BLaER1 (cell line): ENCODE measurements around the gene PALB2.

Experiments used
- H3K27ac ChIP-seq: shearing (Covaris generic); formaldehyde crosslinking; 2 replicates; pipeline ENCODE4 v1.8.1; 2022
- H3K27me3 ChIP-seq: shearing (Covaris generic); formaldehyde crosslinking; 2 replicates; pipeline ENCODE4 v1.8.1; 2022
- H3K36me3 ChIP-seq: shearing (Covaris generic); formaldehyde crosslinking; 2 replicates; pipeline ENCODE4 v1.8.1; 2022
- H3K4me1 ChIP-seq: shearing (Covaris generic); formaldehyde crosslinking; 2 replicates; pipeline ENCODE4 v1.8.1; 2022
- H3K4me2 ChIP-seq: shearing (Covaris generic); formaldehyde crosslinking; 2 replicates; pipeline ENCODE4 v1.8.1; 2022
- H3K4me3 ChIP-seq: shearing (Covaris generic); formaldehyde crosslinking; 2 replicates; pipeline ENCODE4 v1.8.1; 2022
- H3K9ac ChIP-seq: shearing (Covaris generic); formaldehyde crosslinking; 2 replicates; pipeline ENCODE4 v1.8.1; 2022
- H3K9me3 ChIP-seq: shearing (Covaris generic); formaldehyde crosslinking; 2 replicates; pipeline ENCODE4 v1.8.1; 2022
- H4K20me1 ChIP-seq: shearing (Covaris generic); formaldehyde crosslinking; 2 replicates; pipeline ENCODE4 v1.8.1; 2022
- Cebpa-rat ChIP-seq: shearing (Covaris generic); IDR thresholded peaks from 2 replicates; pipeline ENCODE4 v1.8.1; 2022

The PALB2 gene

GRCh38 chr16:23640931-23641765, at the start of gene PALB2, which contains the start of gene DCTN5:
Gene PALB2, minus strand, starts transcription at chr16:23641310. Its CDS starts 153 bp downstream, at chr16:23641157.
Gene DCTN5, plus strand, starts transcription at chr16:23641466. Its CDS starts 77 bp downstream, at chr16:23641543.
- peak within 1 kb of the TSS; percentile 88 for H3K27ac ChIP-seq
- peaks cover 20% of the 10 kb centered on the region for H4K20me1 ChIP-seq
- no peak for TF ChIP-seq Cebpa-rat
- peak within 1 kb of the TSS; percentile 96 for H3K4me2 ChIP-seq
- H3K9me3 ChIP-seq = no peaks in the 10 kb centered on the region
- H3K36me3 ChIP-seq = peaks cover 58% of the 10 kb centered on the region
- peak within 1 kb of the TSS; percentile 84 for H3K4me3 ChIP-seq
- H3K9ac ChIP-seq = peak within 1 kb of the TSS; percentile 91
- H3K27me3 ChIP-seq = no peaks in the 10 kb centered on the region
- H3K4me1 ChIP-seq = peaks cover 26% of the 10 kb centered on the region

DNA sequence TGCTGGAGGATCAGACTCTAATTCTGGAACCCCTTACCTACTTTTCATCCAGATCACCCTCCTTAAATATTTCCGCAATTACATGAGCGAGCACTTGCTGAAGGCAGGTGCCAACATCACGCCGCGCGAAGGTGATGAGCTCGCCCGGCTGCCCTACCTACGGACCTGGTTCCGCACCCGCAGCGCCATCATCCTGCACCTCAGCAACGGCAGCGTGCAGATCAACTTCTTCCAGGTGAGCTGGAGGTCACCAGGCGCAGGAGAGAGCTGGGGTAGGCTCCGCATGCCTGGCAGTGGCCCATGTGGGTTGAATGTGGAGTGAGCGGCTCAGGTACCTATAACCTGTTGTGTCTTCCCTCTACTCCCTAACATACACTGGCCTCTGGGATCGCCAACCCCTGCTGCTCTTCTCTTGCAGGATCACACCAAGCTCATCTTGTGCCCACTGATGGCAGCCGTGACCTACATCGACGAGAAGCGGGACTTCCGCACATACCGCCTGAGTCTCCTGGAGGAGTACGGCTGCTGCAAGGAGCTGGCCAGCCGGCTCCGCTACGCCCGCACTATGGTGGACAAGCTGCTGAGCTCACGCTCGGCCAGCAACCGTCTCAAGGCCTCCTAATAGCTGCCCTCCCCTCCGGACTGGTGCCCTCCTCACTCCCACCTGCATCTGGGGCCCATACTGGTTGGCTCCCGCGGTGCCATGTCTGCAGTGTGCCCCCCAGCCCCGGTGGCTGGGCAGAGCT, 48.5 kb upstream of the PALB2 start:
- Histone ChIP-seq H3K9me3 (no peaks in the 10 kb centered on the region), H3K4me2 (no peak overlapping the region), H3K36me3 (peaks cover 80% of the 10 kb centered on the region), H3K27ac (no peak overlapping the region), H3K9ac (no peak overlapping the region), H3K27me3 (no peaks in the 10 kb centered on the region), H4K20me1 (peaks cover 64% of the 10 kb centered on the region), H3K4me1 (no peaks in the 10 kb centered on the region), H3K4me3 (no peak overlapping the region)
- no peak for TF ChIP-seq Cebpa-rat

DNA sequence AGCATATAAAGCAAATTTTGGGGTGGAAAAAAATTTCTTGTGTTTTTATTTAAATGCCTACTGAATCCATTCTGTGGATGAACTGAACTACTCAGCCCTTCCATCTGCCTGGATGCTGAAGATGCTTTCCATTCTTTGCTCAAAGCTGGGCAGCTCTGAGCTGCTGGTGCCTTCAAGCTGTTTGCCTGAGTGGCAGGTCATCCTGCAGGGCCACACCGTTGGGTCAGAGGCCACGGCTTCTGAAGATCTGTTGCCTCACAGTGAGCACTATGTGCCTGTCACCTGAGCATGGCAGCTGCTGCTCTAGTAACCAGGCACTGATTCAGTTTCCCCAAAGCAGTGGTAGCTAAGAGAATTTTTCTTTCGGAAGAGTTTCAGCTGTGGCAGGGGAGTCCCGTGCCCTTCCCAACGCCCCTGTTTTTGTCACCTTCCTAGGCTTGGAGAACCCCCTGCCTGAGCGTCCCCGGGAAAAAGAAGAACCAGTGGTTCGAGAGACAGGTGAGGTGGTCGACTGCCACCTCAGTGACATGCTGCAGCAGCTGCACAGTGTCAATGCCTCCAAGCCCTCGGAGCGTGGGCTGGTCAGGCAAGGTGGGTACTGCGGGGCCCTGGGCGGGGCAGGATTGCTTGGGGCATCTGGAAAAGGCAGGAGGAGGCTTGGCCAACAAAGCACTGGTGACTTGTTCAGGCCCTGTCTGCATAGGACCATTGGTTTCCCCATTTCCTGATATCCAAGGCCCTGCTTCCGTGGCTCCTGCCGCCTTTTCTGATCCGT, 46.1 kb upstream of the PALB2 start:
- Histone ChIP-seq H3K27me3 (no peaks in the 10 kb centered on the region), H3K4me2 (no peak overlapping the region), H4K20me1 (peaks cover 81% of the 10 kb centered on the region), H3K9ac (no peak overlapping the region), H3K36me3 (peaks cover 99% of the 10 kb centered on the region), H3K4me1 (peaks cover under 1% of the 10 kb centered on the region; the same call in 1 of the 2 replicates), H3K27ac (no peak overlapping the region), H3K9me3 (no peaks in the 10 kb centered on the region), H3K4me3 (no peak overlapping the region)
- no peak for TF ChIP-seq Cebpa-rat

GRCh38 chr16:23683487-23683886, 42.4 kb upstream of the PALB2 start:
- Histone ChIP-seq H3K36me3 (peaks cover 84% of the 10 kb centered on the region), H3K4me3 (no peak overlapping the region), H3K9ac (no peak overlapping the region), H3K9me3 (no peaks in the 10 kb centered on the region), H3K4me2 (no peak overlapping the region), H3K4me1 (peaks cover 32% of the 10 kb centered on the region), H3K27me3 (no peaks in the 10 kb centered on the region), H3K27ac (no peak overlapping the region), H4K20me1 (peaks cover 86% of the 10 kb centered on the region)
- TF ChIP-seq Cebpa-rat = no peak

DNA sequence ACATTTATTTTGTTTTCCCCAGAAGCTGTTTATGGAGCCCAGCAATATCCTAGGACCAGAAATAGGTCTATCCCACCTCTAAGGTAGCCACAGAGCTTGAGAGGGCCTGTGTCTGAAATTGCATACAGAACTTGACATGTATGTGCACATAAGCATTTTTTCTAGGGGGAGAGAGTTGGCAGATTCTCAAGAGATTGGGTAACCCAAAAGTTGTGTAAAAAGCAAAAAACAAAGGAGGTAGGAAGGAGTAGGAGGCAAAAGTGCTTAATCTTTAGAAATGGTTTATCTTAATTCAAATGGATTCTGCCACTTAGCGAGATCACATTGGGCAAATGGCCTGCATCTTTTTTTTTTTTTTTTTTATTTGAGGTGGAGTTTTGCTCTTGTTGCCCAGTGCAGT, 41.1 kb upstream of the PALB2 start:
- peak overlapping the region; percentile 95 for H3K4me2 ChIP-seq
- no peak overlapping the region for H3K9ac ChIP-seq
- TF ChIP-seq Cebpa-rat = no peak
- peaks cover 70% of the 10 kb centered on the region for H3K36me3 ChIP-seq
- peaks cover 42% of the 10 kb centered on the region for H3K4me1 ChIP-seq
- H4K20me1 ChIP-seq = peaks cover 73% of the 10 kb centered on the region
- H3K27me3 ChIP-seq = no peaks in the 10 kb centered on the region
- H3K4me3 ChIP-seq = no peak overlapping the region
- no peaks in the 10 kb centered on the region for H3K9me3 ChIP-seq
- H3K27ac ChIP-seq = no peak overlapping the region

DNA sequence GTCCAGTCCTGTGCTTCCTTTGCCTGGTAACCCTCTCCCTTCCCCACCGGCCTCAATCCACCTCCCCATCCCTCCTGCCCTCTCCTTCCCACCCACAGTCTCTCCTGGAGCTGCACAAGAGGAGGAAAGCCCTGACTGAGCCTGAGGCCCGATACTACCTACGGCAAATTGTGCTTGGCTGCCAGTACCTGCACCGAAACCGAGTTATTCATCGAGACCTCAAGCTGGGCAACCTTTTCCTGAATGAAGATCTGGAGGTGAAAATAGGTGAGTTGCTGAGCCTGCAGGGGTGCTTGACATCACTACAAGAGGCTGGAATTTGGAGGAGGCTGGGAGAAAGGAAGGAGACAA, 38.9 kb upstream of the PALB2 start:
- TF ChIP-seq Cebpa-rat = no peak

GRCh38 chr16:23679274-23679985, 38.3 kb upstream of the PALB2 start:
- Histone ChIP-seq H3K27me3 (no peaks in the 10 kb centered on the region), H3K27ac (peak overlapping the region; percentile 85), H4K20me1 (peaks cover 50% of the 10 kb centered on the region)

More for the DNA sequence above, 38.9 kb upstream of the PALB2 start:
- Histone ChIP-seq H4K20me1 (peaks cover 52% of the 10 kb centered on the region), H3K27me3 (no peaks in the 10 kb centered on the region), H3K4me1 (peaks cover 42% of the 10 kb centered on the region), H3K9ac (peak overlapping the region; percentile 89), H3K4me3 (peak overlapping the region; percentile 78), H3K27ac (peak overlapping the region; percentile 85), H3K9me3 (no peaks in the 10 kb centered on the region), H3K36me3 (peaks cover 58% of the 10 kb centered on the region), H3K4me2 (peak overlapping the region; percentile 95)

DNA sequence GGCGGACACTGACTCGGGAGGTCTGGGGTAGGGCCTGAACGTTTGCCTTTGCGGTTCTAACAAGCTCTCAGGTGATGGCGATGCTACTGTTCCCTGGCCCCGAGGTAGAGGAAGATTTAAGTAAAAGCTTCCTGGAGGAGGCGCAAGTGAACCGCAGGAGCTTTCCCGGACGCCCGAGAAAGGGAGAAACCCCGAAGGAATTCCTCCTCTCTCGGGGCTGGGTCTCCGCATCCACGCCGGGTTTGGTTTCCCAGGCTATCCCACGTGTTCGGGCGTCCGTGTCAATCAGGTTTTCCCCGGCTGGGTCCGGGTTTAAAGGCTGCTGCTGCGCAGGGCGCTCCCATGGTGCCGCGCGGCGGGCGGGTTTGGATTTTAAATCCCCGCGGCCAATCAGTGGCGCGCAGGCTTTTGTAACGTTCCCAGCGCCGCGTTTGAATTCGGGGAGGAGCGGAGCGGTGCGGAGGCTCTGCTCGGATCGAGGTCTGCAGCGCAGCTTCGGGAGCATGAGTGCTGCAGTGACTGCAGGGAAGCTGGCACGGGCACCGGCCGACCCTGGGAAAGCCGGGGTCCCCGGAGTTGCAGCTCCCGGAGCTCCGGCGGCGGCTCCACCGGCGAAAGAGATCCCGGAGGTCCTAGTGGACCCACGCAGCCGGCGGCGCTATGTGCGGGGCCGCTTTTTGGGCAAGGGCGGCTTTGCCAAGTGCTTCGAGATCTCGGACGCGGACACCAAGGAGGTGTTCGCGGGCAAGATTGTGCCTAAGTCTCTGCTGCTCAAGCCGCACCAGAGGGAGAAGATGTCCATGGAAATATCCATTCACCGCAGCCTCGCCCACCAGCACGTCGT, 37.5 kb upstream of the PALB2 start, which contains the start of gene PLK1:
Gene PLK1 (plus strand): TSS at position 460 of the 844 bp plus-strand sequence. CDS start 44 bp downstream, at position 504.
- peaks cover 42% of the 10 kb centered on the region for H3K4me1 ChIP-seq
- H3K27ac ChIP-seq = peak within 1 kb of the TSS; percentile 85
- H3K27me3 ChIP-seq = no peaks in the 10 kb centered on the region
- H3K4me2 ChIP-seq = peak within 1 kb of the TSS; percentile 95
- H3K9ac ChIP-seq = peak within 1 kb of the TSS; percentile 89
- peak within 1 kb of the TSS; percentile 78 for H3K4me3 ChIP-seq
- H3K9me3 ChIP-seq = no peaks in the 10 kb centered on the region
- H3K36me3 ChIP-seq = peaks cover 58% of the 10 kb centered on the region
- peaks cover 43% of the 10 kb centered on the region for H4K20me1 ChIP-seq
- TF ChIP-seq Cebpa-rat = no peak

More at GRCh38 chr16:23679274-23679985, 38.3 kb upstream of the PALB2 start:
- H3K36me3 ChIP-seq = peaks cover 58% of the 10 kb centered on the region
- peak overlapping the region; percentile 78 for H3K4me3 ChIP-seq
- no peaks in the 10 kb centered on the region for H3K9me3 ChIP-seq
- peak overlapping the region; percentile 95 for H3K4me2 ChIP-seq
- no peak for TF ChIP-seq Cebpa-rat
- peaks cover 42% of the 10 kb centered on the region for H3K4me1 ChIP-seq
- H3K9ac ChIP-seq = peak overlapping the region; percentile 89
